ENCODE measurements around the gene ACO2. TPM values are rescaled to one million over a fixed set of nuclear protein-coding genes. Genes with fewer than 3 reads are reported as not detected.

ACO2 gene
- total RNA-seq, 2 experiments from 2014 or later: 61.5 to 107 TPM

GRCh38 chr22:41539146-41540005, 70.5 kb downstream of the ACO2 start:
- no peak for DNase-seq (ENCODE audit: low spot score)
- H3K9me2 ChIP-seq (ENCODE audit: insufficient read depth, low read length): no peaks in the 10 kb centered on the region
- no peak overlapping the region for H3K27ac ChIP-seq (ENCODE audit: low read depth, low read length, poor library complexity, severe bottlenecking)
- peaks cover 17% of the 10 kb centered on the region; the same call in 1 of the 2 replicates for H4K20me1 ChIP-seq (ENCODE audit: insufficient read depth, low read length)
- no peak overlapping the region for H2AFZ ChIP-seq (ENCODE audit: low read length)
- intact Hi-C loops (cut with micrococcal nuclease; ENCODE audit: unreplicated experiment): no loop called here
- TF ChIP-seq EZH2phosphoT487 (IDR thresholded peaks at IDR 0.05; ENCODE audit: borderline replicate concordance, low read depth, low read length) (no peak), CTCF (conservative IDR thresholded peaks at IDR 0.05; ENCODE audit: low read length) (no peak)
- ChIA-PET CTCF (ENCODE audit: unreplicated experiment) (no interaction called here), POLR2A (no interaction called here)
- peaks cover 39% of the 10 kb centered on the region for H3K79me2 ChIP-seq (ENCODE audit: insufficient read depth, low read depth, low read length)
- peaks cover 40% of the 10 kb centered on the region for H3K36me3 ChIP-seq (ENCODE audit: insufficient read depth, low read length)
- H3K4me3 ChIP-seq (ENCODE audit: low read depth, low read length, poor library complexity, severe bottlenecking): no peak overlapping the region
- H3K4me2 ChIP-seq (ENCODE audit: low read length): no peak overlapping the region
- peaks cover 22% of the 10 kb centered on the region for H3K4me1 ChIP-seq (ENCODE audit: insufficient read depth, low read length, poor library complexity, severe bottlenecking)
- no peaks in the 10 kb centered on the region for H3K9me3 ChIP-seq (ENCODE audit: low read length)
- BruUV-seq (replicated peaks): no TSS peak

GRCh38 chr22:41540006-41540315, 71.0 kb downstream of the ACO2 start:
- H2AFZ ChIP-seq (ENCODE audit: low read length): no peak overlapping the region
- H3K4me1 ChIP-seq (ENCODE audit: insufficient read depth, low read length, poor library complexity, severe bottlenecking): peaks cover 27% of the 10 kb centered on the region
- H3K9me3 ChIP-seq (ENCODE audit: low read length): no peaks in the 10 kb centered on the region
- DNase-seq (ENCODE audit: low spot score): no peak
- POLR2A ChIA-PET: no interaction called here
- peaks cover 38% of the 10 kb centered on the region for H3K36me3 ChIP-seq (ENCODE audit: insufficient read depth, low read length)
- no peak overlapping the region for H3K4me2 ChIP-seq (ENCODE audit: low read length)
- no peak overlapping the region for H3K27ac ChIP-seq (ENCODE audit: low read depth, low read length, poor library complexity, severe bottlenecking)
- intact Hi-C loops (cut with micrococcal nuclease; ENCODE audit: unreplicated experiment): no loop called here
- CTCF ChIA-PET (ENCODE audit: unreplicated experiment): no interaction called here
- no TSS peak for BruUV-seq (replicated peaks)
- H3K79me2 ChIP-seq (ENCODE audit: insufficient read depth, low read depth, low read length): peaks cover 39% of the 10 kb centered on the region
- H3K4me3 ChIP-seq (ENCODE audit: low read depth, low read length, poor library complexity, severe bottlenecking): no peak overlapping the region
- peaks cover 17% of the 10 kb centered on the region; the same call in 1 of the 2 replicates for H4K20me1 ChIP-seq (ENCODE audit: insufficient read depth, low read length)
- TF ChIP-seq EZH2phosphoT487 (IDR thresholded peaks at IDR 0.05; ENCODE audit: borderline replicate concordance, low read depth, low read length): no peak
- TF ChIP-seq CTCF (conservative IDR thresholded peaks at IDR 0.05; ENCODE audit: low read length): no peak
- no peaks in the 10 kb centered on the region for H3K9me2 ChIP-seq (ENCODE audit: insufficient read depth, low read length)

DNA sequence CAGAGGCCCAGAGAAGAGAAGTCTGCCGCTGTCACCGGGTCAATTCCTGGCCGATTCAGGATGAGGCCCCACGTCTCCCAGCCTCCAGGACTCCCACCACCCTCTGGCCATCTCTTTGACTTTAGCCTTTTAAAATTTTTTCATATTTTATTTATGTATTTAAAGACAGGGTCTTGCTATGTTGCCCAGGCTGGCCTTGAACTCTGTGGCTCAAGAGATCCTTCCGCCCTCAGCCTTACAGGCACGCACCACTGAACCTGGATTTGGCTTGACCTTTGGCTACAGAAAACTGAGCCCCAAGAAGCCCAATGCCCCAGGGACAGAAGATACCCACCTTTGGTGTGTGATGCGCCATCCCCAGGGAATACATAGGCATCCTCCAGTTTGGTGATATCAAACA, 71.4 kb downstream of the ACO2 start:
- H3K27ac ChIP-seq (ENCODE audit: low read depth, low read length, poor library complexity, severe bottlenecking): no peak overlapping the region
- H3K4me1 ChIP-seq (ENCODE audit: insufficient read depth, low read length, poor library complexity, severe bottlenecking): peaks cover 31% of the 10 kb centered on the region
- H3K9me3 ChIP-seq (ENCODE audit: low read length): no peaks in the 10 kb centered on the region
- ChIA-PET CTCF (ENCODE audit: unreplicated experiment) (no interaction called here), POLR2A (no interaction called here)
- no peak for TF ChIP-seq CTCF (conservative IDR thresholded peaks at IDR 0.05; ENCODE audit: low read length)
- no peak for TF ChIP-seq EZH2phosphoT487 (IDR thresholded peaks at IDR 0.05; ENCODE audit: borderline replicate concordance, low read depth, low read length)
- no peak overlapping the region for H2AFZ ChIP-seq (ENCODE audit: low read length)
- no peaks in the 10 kb centered on the region for H3K9me2 ChIP-seq (ENCODE audit: insufficient read depth, low read length)
- peaks cover 38% of the 10 kb centered on the region for H3K36me3 ChIP-seq (ENCODE audit: insufficient read depth, low read length)
- H4K20me1 ChIP-seq (ENCODE audit: insufficient read depth, low read length): peaks cover 17% of the 10 kb centered on the region; the same call in 1 of the 2 replicates
- BruUV-seq (replicated peaks): no TSS peak
- no peak overlapping the region for H3K4me2 ChIP-seq (ENCODE audit: low read length)
- intact Hi-C loops (cut with micrococcal nuclease; ENCODE audit: unreplicated experiment): no loop called here
- peaks cover 39% of the 10 kb centered on the region for H3K79me2 ChIP-seq (ENCODE audit: insufficient read depth, low read depth, low read length)
- DNase-seq (ENCODE audit: low spot score): no peak
- H3K4me3 ChIP-seq (ENCODE audit: low read depth, low read length, poor library complexity, severe bottlenecking): no peak overlapping the region

Measured in OCI-LY7 (cell line).